H1 (cell line): ENCODE data around the gene GSTM3. TPM values are rescaled to one million over a fixed set of nuclear protein-coding genes. Genes with fewer than 3 reads are reported as not detected.

Source experiments
- CTCF ChIA-PET: fragments of 300-600 bp; sonication (Branson Sonifier 250); formaldehyde crosslinking; loops from one replicate; lab custom pipeline; 2021; ENCODE audit not compliant: partially characterized antibody; lab: Charles Lee
- POLR2A ChIA-PET: fragments of 300-600 bp; sonication (Branson Sonifier 250); formaldehyde crosslinking; loops from one replicate; lab custom pipeline; 2021; ENCODE audit warnings: inconsistent platforms; ENCODE audit not compliant: partially characterized antibody; lab: Charles Lee
- DNase-seq, 2 experiments: peaks; one replicate each; pipeline versions ENCODE4 v3.0.0 to v3.0.0-alpha.2; 2010 to 2022; ENCODE audit warnings: low spot score in 2 of 2, low read depth in 1 of 2, mixed read lengths in 1 of 2
- FAIRE-seq: peaks from 2 replicates; lab custom pipeline; 2011; peaks lifted over from hg19 to GRCh38; lab: Jason Lieb, UNC
- H2AFZ ChIP-seq: 2 replicates; pipeline ENCODE4 v1.8.1; 2012; ENCODE audit warnings: low read length, inconsistent platforms
- H2AK5ac ChIP-seq: 2 replicates; pipeline ENCODE4 v1.6.1; 2013; ENCODE audit warnings: low read depth, low read length
- H2BK120ac ChIP-seq: replicated peaks from 2 replicates; pipeline ENCODE3; 2013; ENCODE audit warnings: low read depth, low read length, inconsistent platforms
- H2BK12ac ChIP-seq: 2 replicates; pipeline ENCODE4 v1.6.1; 2013; ENCODE audit warnings: low read depth, low read length
- H2BK15ac ChIP-seq: 2 replicates; pipeline ENCODE4 v1.6.1; 2013; ENCODE audit warnings: low read length
- H2BK20ac ChIP-seq: 2 replicates; pipeline ENCODE4 v1.6.1; 2013; ENCODE audit warnings: low read length
- H2BK5ac ChIP-seq: 2 replicates; pipeline ENCODE4 v1.6.1; 2013; ENCODE audit warnings: low read depth, low read length
- H3K14ac ChIP-seq: 2 replicates; pipeline ENCODE4 v1.6.1; 2013; ENCODE audit warnings: inconsistent platforms; ENCODE audit not compliant: insufficient read length
- H3K18ac ChIP-seq: 2 replicates; pipeline ENCODE4 v1.6.1; 2013; ENCODE audit warnings: low read length; ENCODE audit errors: extremely low read depth
- H3K23ac ChIP-seq: 2 replicates; pipeline ENCODE4 v1.6.1; 2013; ENCODE audit warnings: inconsistent platforms; ENCODE audit not compliant: insufficient read length
- H3K23me2 ChIP-seq: 2 replicates; pipeline ENCODE4 v1.6.1; 2013; ENCODE audit warnings: low read depth, low read length
- H3K27ac ChIP-seq: 2 replicates; pipeline ENCODE4 v1.6.1; 2011; ENCODE audit warnings: low read depth, low read length, inconsistent platforms
- H3K27me3 ChIP-seq, 4 experiments: replicated peaks in 1 of 4; 1 replicate in 1 of 4; 2 replicates in 3 of 4; pipeline versions ENCODE4 v1.6.1 to v1.8.1; 2011 to 2013; ENCODE audit warnings: low read length in 3 of 4, mild to moderate bottlenecking in 3 of 4, inconsistent platforms in 2 of 4, mixed read lengths in 2 of 4, moderate library complexity in 1 of 4; ENCODE audit not compliant: control insufficient read depth in 3 of 4, insufficient read depth in 3 of 4; ENCODE audit errors: extremely low read depth in 1 of 4
- H3K36me3 ChIP-seq, 4 experiments: 2 replicates each; pipeline versions ENCODE4 v1.6.1 to v1.8.1; 2011 to 2013; ENCODE audit warnings: mild to moderate bottlenecking in 4 of 4, low read length in 3 of 4, moderate library complexity in 2 of 4, control low read depth in 1 of 4, inconsistent platforms in 1 of 4; ENCODE audit not compliant: insufficient read depth in 4 of 4, control insufficient read depth in 2 of 4
- H3K4ac ChIP-seq: replicated peaks from 2 replicates; pipeline ENCODE3; 2013; ENCODE audit warnings: low read length, low read depth, mixed read lengths, inconsistent platforms; ENCODE audit not compliant: insufficient read length
- H3K4me1 ChIP-seq, 4 experiments: replicated peaks in 1 of 4; 1 replicate in 1 of 4; 2 replicates in 3 of 4; pipeline versions ENCODE4 v1.6.1 to v1.8.1; 2011 to 2013; ENCODE audit warnings: low read length in 3 of 4, inconsistent platforms in 2 of 4, mixed read lengths in 1 of 4; ENCODE audit not compliant: insufficient read depth in 4 of 4, control insufficient read depth in 3 of 4
- H3K4me2 ChIP-seq, 2 experiments: 2 replicates each; pipeline versions ENCODE4 v1.6.1 to v1.8.1; 2011 to 2013; ENCODE audit warnings: low read depth in 2 of 2, low read length in 2 of 2, control low read depth in 1 of 2, inconsistent platforms in 1 of 2, mild to moderate bottlenecking in 1 of 2; ENCODE audit not compliant: insufficient read depth in 1 of 2
- H3K4me3 ChIP-seq, 4 experiments: fragments of 200-600, 300-600 bp in 1 of 4; sonication (generic), shearing (Covaris generic), sonication (Bioruptor Twin) in 1 of 4; 2 replicates each; pipeline versions ENCODE4 v1.5.1 to v1.8.1; 2011 to 2016; ENCODE audit warnings: low read length in 4 of 4, low read depth in 3 of 4, control low read depth in 2 of 4, inconsistent platforms in 2 of 4, mild to moderate bottlenecking in 2 of 4, mixed read lengths in 1 of 4, moderate library complexity in 1 of 4; ENCODE audit not compliant: insufficient read depth in 2 of 4; ENCODE audit errors: extremely low read depth in 1 of 4
- H3K56ac ChIP-seq: replicated peaks from 2 replicates; pipeline ENCODE3; 2013; ENCODE audit warnings: low read depth, mild to moderate bottlenecking, mixed read lengths, low read length, inconsistent platforms; ENCODE audit not compliant: insufficient read length
- H3K79me1 ChIP-seq: 2 replicates; pipeline ENCODE4 v1.6.1; 2013; ENCODE audit warnings: low read depth, low read length, control low read depth
- H3K79me2 ChIP-seq, 2 experiments: 2 replicates each; pipeline versions ENCODE4 v1.6.1 to v1.8.1; 2012 to 2013; ENCODE audit warnings: low read length in 2 of 2, mild to moderate bottlenecking in 2 of 2, inconsistent platforms in 1 of 2; ENCODE audit not compliant: insufficient read depth in 2 of 2, control insufficient read depth in 1 of 2
- H3K9ac ChIP-seq, 4 experiments: replicated peaks in 1 of 4; 1 replicate in 1 of 4; 2 replicates in 3 of 4; pipeline versions ENCODE4 v1.6.1 to v1.8.1; 2011 to 2013; ENCODE audit warnings: low read depth in 3 of 4, low read length in 3 of 4, control low read depth in 2 of 4, mild to moderate bottlenecking in 2 of 4, moderate library complexity in 2 of 4, inconsistent platforms in 1 of 4; ENCODE audit errors: extremely low read depth in 1 of 4
- H3K9me3 ChIP-seq, 2 experiments: 2 replicates each; pipeline versions ENCODE4 v1.6.1 to v1.8.1; 2012 to 2013; ENCODE audit warnings: mild to moderate bottlenecking in 2 of 2, moderate library complexity in 2 of 2, control low read depth in 1 of 2, inconsistent platforms in 1 of 2, low read depth in 1 of 2, low read length in 1 of 2, mixed read lengths in 1 of 2; ENCODE audit not compliant: insufficient read depth in 2 of 2
- H4K20me1 ChIP-seq, 2 experiments: replicated peaks in 1 of 2; 2 replicates each; pipeline versions ENCODE3 to v1.8.1; 2011 to 2013; ENCODE audit warnings: inconsistent platforms in 2 of 2, low read length in 2 of 2, mild to moderate bottlenecking in 1 of 2; ENCODE audit not compliant: insufficient read depth in 2 of 2, control insufficient read depth in 1 of 2
- H4K5ac ChIP-seq: 2 replicates; pipeline ENCODE4 v1.6.1; 2013; ENCODE audit warnings: low read length, low read depth, mixed read lengths, inconsistent platforms; ENCODE audit not compliant: insufficient read length
- H4K8ac ChIP-seq: 2 replicates; pipeline ENCODE4 v1.8.0; 2013; ENCODE audit warnings: mild to moderate bottlenecking, moderate library complexity, low read length, inconsistent platforms; ENCODE audit not compliant: insufficient read depth; ENCODE audit errors: extremely low read depth
- H4K91ac ChIP-seq: replicated peaks from 2 replicates; pipeline ENCODE3; 2013; ENCODE audit warnings: low read length, mixed read lengths, inconsistent platforms; ENCODE audit not compliant: insufficient read length
- RFX5 ChIP-seq: IDR thresholded peaks from 2 replicates; pipeline ENCODE4 v1.6.1; 2011; ENCODE audit warnings: low read depth, low read length, improper control_type of control experiment, borderline replicate concordance
- WGBS, 2 experiments: shearing (Covaris generic) in 1 of 2; methylation state at CpG; one replicate each; pipeline versions ENCODE4 v1.1.6 to v1.1.7; 2013 to 2015; ENCODE audit warnings: low lambda C conversion rate in 2 of 2, mixed read lengths in 2 of 2, inconsistent platforms in 1 of 2, low coverage in 1 of 2, missing lambda C conversion rate in 1 of 2; ENCODE audit not compliant: insufficient replicate concordance in 2 of 2, insufficient coverage in 1 of 2, insufficient read length in 1 of 2; ENCODE audit errors: extremely low coverage in 1 of 2, missing lambda C conversion rate in 1 of 2; 5-methylcytosine and 5-hydroxymethylcytosine counted together
- polyA plus RNA-seq, 7 experiments: library from polyadenylated mRNA; depleted of rRNA in 3 of 7; stranded (reverse) in 5 of 7; unstranded in 2 of 7; fragments of >200 nt in 5 of 7; fragments of 200-250 nt in 2 of 7; gene quantifications; 1 replicate in 5 of 7; 2 replicates in 1 of 7; 4 replicates in 1 of 7; pipeline versions ENCODE4 v1.2.1 to v1.2.3, GENCODE V29; 2011 to 2013; ENCODE audit warnings: missing spikeins in 2 of 7, mixed read lengths in 2 of 7
- total RNA-seq: library from RNA; stranded (reverse); fragmentation: NEBNext Ultra II Directional; extraction: Animal tissue kit (Norgen Biotek cat#: 25700); gene quantifications from 2 replicates; pipeline ENCODE4 v1.2.1, GENCODE V29; 2021
- TF ChIP-seq, protein P1 (sequence below): IDR thresholded peaks from 2 replicates; pipeline ENCODE4 v1.6.1; 2012; ENCODE audit warnings: low read length, inconsistent platforms

Gene GSTM3
- total and polyA plus RNA-seq, 2 of the 8 experiments (the other 6 are each of a cell fraction or from before 2014, with no cell fraction given) = 2.2 to 5.1 TPM

DNA sequence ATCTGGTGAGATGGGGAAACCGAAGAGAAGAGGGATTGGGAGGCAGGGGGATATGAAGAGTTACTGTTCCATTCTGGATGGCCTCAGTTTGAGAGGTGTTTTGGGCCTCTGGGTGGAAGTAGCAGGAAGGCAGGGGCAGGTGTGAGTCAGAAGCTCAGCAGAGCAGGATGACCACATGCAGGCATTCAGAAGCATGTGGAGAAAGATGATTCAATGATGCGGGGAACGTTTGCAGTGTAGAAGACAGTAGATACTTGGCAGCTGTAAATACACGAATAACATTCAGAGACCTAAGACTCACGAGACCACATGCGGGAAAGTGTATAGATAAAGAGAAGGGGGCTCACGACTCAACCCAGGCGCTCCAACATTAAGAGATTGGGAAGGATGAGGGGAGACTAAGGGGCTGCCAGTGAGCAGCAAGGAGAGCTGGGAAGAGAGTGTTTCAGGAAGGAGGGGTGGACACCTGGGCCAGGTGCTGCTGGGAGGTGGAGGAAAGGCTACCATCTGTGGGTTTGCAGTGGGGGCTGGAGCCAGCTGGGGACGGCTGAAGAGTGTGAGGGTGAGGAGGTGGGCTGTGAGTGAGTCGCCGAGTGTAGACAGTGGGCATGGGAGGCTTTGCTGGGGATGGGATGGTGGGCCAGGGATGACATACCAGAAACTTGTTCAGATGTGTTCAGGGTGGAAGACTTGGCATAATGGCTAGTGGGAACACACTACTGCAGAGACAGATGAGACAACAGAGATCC is 28.7 kb upstream of the GSTM3 start:
- Histone ChIP-seq H3K27ac (no peak overlapping the region), H3K18ac (no peak overlapping the region), H4K5ac (no peak overlapping the region), H3K23me2 (0 out of 2 replicates have a peak, but pooled peaks cover 1% of the 10 kb centered on the region), H4K20me1 (no peaks in the 10 kb centered on the region), H3K4me2 (no peak overlapping the region), H2BK20ac (no peak overlapping the region), H3K14ac (no peak overlapping the region), H4K8ac (no peak overlapping the region), H3K27me3 (no peaks in the 10 kb centered on the region; a peak in 2 of 7 replicates), H3K36me3 (no peaks in the 10 kb centered on the region), H3K4me3 (no peak overlapping the region), H3K79me2 (no peaks in the 10 kb centered on the region), H3K9me3 (no peaks in the 10 kb centered on the region), H4K91ac (no peak overlapping the region), H3K9ac (no peak overlapping the region), H3K23ac (no peak overlapping the region), H3K4me1 (no peaks in the 10 kb centered on the region), H2AFZ (no peak overlapping the region), H3K56ac (no peak overlapping the region), H2BK120ac (no peak overlapping the region)
- CTCF ChIA-PET = interaction anchor here (0.9 to 27.2 kb wide), 11 partner anchors 19 to 291 kb away, joined by 3 to 700 read pairs (median 4); partner anchors contain the start of gene AHCYL1
- FAIRE-seq = no peak
- POLR2A ChIA-PET = interaction anchor here (0.8 to 1.3 kb wide), 2 partner anchors 129 to 221 kb away, joined by 3 read pairs; partner anchors contain the start of gene GNAI3
- TF ChIP-seq RFX5 = no peak
- TF ChIP-seq, protein P1, sequence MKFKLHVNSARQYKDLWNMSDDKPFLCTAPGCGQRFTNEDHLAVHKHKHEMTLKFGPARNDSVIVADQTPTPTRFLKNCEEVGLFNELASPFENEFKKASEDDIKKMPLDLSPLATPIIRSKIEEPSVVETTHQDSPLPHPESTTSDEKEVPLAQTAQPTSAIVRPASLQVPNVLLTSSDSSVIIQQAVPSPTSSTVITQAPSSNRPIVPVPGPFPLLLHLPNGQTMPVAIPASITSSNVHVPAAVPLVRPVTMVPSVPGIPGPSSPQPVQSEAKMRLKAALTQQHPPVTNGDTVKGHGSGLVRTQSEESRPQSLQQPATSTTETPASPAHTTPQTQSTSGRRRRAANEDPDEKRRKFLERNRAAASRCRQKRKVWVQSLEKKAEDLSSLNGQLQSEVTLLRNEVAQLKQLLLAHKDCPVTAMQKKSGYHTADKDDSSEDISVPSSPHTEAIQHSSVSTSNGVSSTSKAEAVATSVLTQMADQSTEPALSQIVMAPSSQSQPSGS = no peak
- TF ChIP-seq, all 59 proteins: peak for 0
- no peak overlapping the region for H3K4ac ChIP-seq
- DNase-seq = no peak
- H2BK12ac ChIP-seq = no peak overlapping the region
- no peaks in the 10 kb centered on the region for H3K79me1 ChIP-seq
- H2BK5ac ChIP-seq = no peak overlapping the region
- WGBS, 2 experiments = 92% methylated on average over 11 of the region's 11 CpGs; no CpG with 5 or more reads in 1 of the 2 experiments
- H2BK15ac ChIP-seq = no peak overlapping the region
- H2AK5ac ChIP-seq = no peak overlapping the region
